ENCODE results near the gene BOLL. TPM values are rescaled to one million over a fixed set of nuclear protein-coding genes. Genes with fewer than 3 reads are reported as not detected.

BOLL gene
- total and polyA plus RNA-seq, 2 donors from 2014 or later, result not detected

DNA sequence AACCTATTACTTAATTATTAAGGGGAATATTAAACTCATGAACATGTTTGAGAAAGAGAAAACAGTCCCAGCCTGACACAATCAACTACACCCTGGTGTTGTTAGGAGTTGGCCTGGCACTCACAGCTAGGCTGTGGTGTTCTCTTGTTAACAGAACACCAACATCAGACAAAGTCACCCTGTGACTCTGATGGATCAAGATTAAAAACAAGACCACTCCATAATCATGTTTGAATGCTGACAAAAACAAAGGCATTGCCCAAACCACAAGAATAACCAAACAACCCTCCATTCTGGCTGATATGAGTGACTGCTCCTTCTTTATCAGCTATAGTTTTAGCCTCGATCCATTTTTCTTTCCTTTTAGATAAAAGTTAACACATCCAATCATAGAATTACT, 3.0 kb downstream of the BOLL start:
- intact Hi-C loops (cut with DNase I), result no loop called here
- Histone ChIP-seq H3K36me3 (ENCODE audit: control insufficient read depth in 2 of 3, insufficient read depth in 3 of 3, low read length in 3 of 3) (no peaks in the 10 kb centered on the region), H3K27me3 (ENCODE audit: control insufficient read depth, insufficient read depth, low read length) (no peaks in the 10 kb centered on the region), H3K4me3 (ENCODE audit: low read length in 3 of 3) (no peak overlapping the region), H3K4me1 (ENCODE audit: control insufficient read depth in 2 of 3, insufficient read depth in 2 of 3, low read depth in 1 of 3, low read length in 3 of 3) (peaks cover 0 to 4% (median 0%) of the 10 kb centered on the region in 3 donors), H3K9ac (ENCODE audit: low read length in 3 of 3) (no peak overlapping the region), H3K9me3 (ENCODE audit: control insufficient read depth in 2 of 3, insufficient read depth in 1 of 3, low read length in 3 of 3) (no peaks in the 10 kb centered on the region), H3K27ac (ENCODE audit: low read depth in 2 of 2, low read length in 2 of 2) (no peak overlapping the region)
- TF ChIP-seq, protein P1, sequence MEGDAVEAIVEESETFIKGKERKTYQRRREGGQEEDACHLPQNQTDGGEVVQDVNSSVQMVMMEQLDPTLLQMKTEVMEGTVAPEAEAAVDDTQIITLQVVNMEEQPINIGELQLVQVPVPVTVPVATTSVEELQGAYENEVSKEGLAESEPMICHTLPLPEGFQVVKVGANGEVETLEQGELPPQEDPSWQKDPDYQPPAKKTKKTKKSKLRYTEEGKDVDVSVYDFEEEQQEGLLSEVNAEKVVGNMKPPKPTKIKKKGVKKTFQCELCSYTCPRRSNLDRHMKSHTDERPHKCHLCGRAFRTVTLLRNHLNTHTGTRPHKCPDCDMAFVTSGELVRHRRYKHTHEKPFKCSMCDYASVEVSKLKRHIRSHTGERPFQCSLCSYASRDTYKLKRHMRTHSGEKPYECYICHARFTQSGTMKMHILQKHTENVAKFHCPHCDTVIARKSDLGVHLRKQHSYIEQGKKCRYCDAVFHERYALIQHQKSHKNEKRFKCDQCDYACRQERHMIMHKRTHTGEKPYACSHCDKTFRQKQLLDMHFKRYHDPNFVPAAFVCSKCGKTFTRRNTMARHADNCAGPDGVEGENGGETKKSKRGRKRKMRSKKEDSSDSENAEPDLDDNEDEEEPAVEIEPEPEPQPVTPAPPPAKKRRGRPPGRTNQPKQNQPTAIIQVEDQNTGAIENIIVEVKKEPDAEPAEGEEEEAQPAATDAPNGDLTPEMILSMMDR (IDR thresholded peaks at IDR 0.05; ENCODE audit: borderline replicate concordance, extremely low read depth, insufficient read depth), result no peak
- FAIRE-seq (no peak), DNase-seq (no peak)

DNA sequence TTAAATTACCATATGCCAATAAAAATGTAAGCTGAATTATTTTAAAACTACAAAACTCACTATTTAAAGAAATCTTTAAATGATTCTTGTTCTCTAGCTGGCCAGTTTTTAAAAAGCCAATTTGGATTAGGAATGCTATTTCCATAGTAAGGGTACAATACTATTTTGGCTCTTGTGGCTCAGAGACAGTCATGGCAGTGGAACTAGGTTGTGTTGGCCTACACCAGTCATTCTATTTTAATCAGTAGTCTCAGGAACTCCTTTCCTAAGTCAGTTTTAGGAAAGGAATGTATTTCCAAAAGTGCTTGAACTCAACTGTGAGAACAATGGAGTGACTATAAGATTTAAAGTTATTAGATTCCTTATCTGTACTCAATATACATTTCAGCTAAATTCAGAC, 5.9 kb downstream of the BOLL start:
- H3K4me3 ChIP-seq (ENCODE audit: low read length in 3 of 3), result no peak overlapping the region
- no peaks in the 10 kb centered on the region for H3K4me1 ChIP-seq (ENCODE audit: control insufficient read depth in 2 of 3, insufficient read depth in 2 of 3, low read depth in 1 of 3, low read length in 3 of 3)
- TF ChIP-seq, protein P1 (IDR thresholded peaks at IDR 0.05; ENCODE audit: borderline replicate concordance, extremely low read depth, insufficient read depth), result no peak
- no peak overlapping the region for H3K27ac ChIP-seq (ENCODE audit: low read depth in 2 of 2, low read length in 2 of 2)
- no peak for DNase-seq
- H3K27me3 ChIP-seq (ENCODE audit: control insufficient read depth, insufficient read depth, low read length), result no peaks in the 10 kb centered on the region
- no peaks in the 10 kb centered on the region for H3K36me3 ChIP-seq (ENCODE audit: control insufficient read depth in 2 of 3, insufficient read depth in 3 of 3, low read length in 3 of 3)
- no peaks in the 10 kb centered on the region for H3K9me3 ChIP-seq (ENCODE audit: control insufficient read depth in 2 of 3, insufficient read depth in 1 of 3, low read length in 3 of 3)
- intact Hi-C loops (cut with DNase I), result no loop called here
- FAIRE-seq, result peak; percentile 41
- H3K9ac ChIP-seq (ENCODE audit: low read length in 3 of 3), result no peak overlapping the region

DNA sequence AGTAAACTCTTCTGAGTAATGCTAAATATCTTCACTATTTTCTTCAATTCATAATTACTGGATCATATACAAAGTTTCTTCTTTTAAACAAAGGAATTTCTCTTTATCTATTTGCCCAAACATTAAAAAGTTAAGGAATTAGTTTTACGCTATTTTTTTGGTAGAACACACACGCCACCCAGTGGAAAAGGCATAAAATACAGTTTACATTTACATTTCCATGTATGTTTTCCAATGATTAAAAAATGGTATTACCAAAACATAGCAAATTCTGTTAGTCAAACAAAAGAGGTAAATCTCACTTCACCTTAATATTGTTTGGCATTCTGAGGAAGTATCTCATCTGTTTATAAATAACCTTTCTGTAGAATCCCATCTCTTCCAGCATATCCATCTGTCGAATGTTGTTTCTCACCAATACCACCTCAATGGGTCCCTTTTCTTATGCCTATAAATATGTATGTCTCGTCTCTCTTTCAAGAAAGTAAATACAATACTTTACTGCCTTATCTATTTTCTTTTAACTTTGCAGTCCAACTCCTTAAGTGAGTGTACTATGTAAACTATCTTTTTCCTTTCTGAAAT, 7.2 kb downstream of the BOLL start:
- intact Hi-C loops (cut with DNase I), result no loop called here
- H3K27me3 ChIP-seq (ENCODE audit: control insufficient read depth, insufficient read depth, low read length), result no peaks in the 10 kb centered on the region
- TF ChIP-seq, protein P1 (IDR thresholded peaks at IDR 0.05; ENCODE audit: borderline replicate concordance, extremely low read depth, insufficient read depth), result peak; percentile 74
- H3K9ac ChIP-seq (ENCODE audit: low read length in 3 of 3), result no peak overlapping the region
- no peak overlapping the region for H3K4me3 ChIP-seq (ENCODE audit: low read length in 3 of 3)
- H3K36me3 ChIP-seq (ENCODE audit: control insufficient read depth in 2 of 3, insufficient read depth in 3 of 3, low read length in 3 of 3), result no peaks in the 10 kb centered on the region
- no peaks in the 10 kb centered on the region for H3K9me3 ChIP-seq (ENCODE audit: control insufficient read depth in 2 of 3, insufficient read depth in 1 of 3, low read length in 3 of 3)
- FAIRE-seq (peak; percentile 98), DNase-seq (peak in 3 of 5 donors; percentile 17 to 70 (median 46))
- no peak overlapping the region for H3K27ac ChIP-seq (ENCODE audit: low read depth in 2 of 2, low read length in 2 of 2)
- H3K4me1 ChIP-seq (ENCODE audit: control insufficient read depth in 2 of 3, insufficient read depth in 2 of 3, low read depth in 1 of 3, low read length in 3 of 3), result no peaks in the 10 kb centered on the region

DNA sequence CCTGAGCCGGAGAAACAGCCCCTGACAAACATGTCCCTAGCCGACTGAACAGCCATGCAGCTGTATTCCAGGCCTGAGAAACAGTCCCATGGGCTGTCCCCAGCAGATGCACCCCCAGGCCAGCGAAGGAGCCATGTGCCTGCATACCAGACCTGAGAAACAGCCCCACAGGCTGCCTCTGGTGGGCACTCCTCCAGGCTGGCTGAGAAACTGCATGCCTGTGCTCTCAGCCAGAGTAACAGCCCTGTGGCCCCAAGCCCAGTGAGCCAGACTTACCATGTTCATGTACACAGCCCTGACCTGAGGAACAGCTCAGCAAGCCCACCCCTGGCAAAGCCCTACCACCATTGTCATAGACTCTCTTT, 24.8 kb downstream of the BOLL start:
- H3K27me3 ChIP-seq (ENCODE audit: control insufficient read depth, insufficient read depth, low read length), result no peaks in the 10 kb centered on the region
- FAIRE-seq (no peak), DNase-seq (no peak)
- intact Hi-C loops (cut with DNase I), result no loop called here
- no peaks in the 10 kb centered on the region for H3K4me1 ChIP-seq (ENCODE audit: control insufficient read depth in 2 of 3, insufficient read depth in 2 of 3, low read depth in 1 of 3, low read length in 3 of 3)
- TF ChIP-seq, protein P1 (IDR thresholded peaks at IDR 0.05; ENCODE audit: borderline replicate concordance, extremely low read depth, insufficient read depth), result no peak
- peaks cover 0 to 10% (median 7%) of the 10 kb centered on the region in 3 donors for H3K9me3 ChIP-seq (ENCODE audit: control insufficient read depth in 2 of 3, insufficient read depth in 1 of 3, low read length in 3 of 3)
- H3K9ac ChIP-seq (ENCODE audit: low read length in 3 of 3), result no peak overlapping the region
- H3K4me3 ChIP-seq (ENCODE audit: low read length in 3 of 3), result no peak overlapping the region
- H3K27ac ChIP-seq (ENCODE audit: low read depth in 2 of 2, low read length in 2 of 2), result no peak overlapping the region
- no peaks in the 10 kb centered on the region for H3K36me3 ChIP-seq (ENCODE audit: control insufficient read depth in 2 of 3, insufficient read depth in 3 of 3, low read length in 3 of 3)
